Neuronal stem cell (in vitro differentiated cells): Measurements from ENCODE around the gene IGF1R.

ENCODE experiments used
- DNase-seq: peaks from one replicate; pipeline ENCODE4 v3.0.0-alpha.2; 2013; ENCODE audit warnings: low spot score
- H2AFZ ChIP-seq: one replicate; pipeline ENCODE4 v1.6.1; 2013; ENCODE audit warnings: mild to moderate bottlenecking, low read length, inconsistent platforms
- H2AK5ac ChIP-seq: 2 replicates; pipeline ENCODE4 v1.6.1; 2013; ENCODE audit warnings: low read depth, mild to moderate bottlenecking, inconsistent platforms, low read length, moderate library complexity, mixed read lengths
- H2BK120ac ChIP-seq: 2 replicates; pipeline ENCODE4 v1.6.1; 2013; ENCODE audit warnings: low read depth, mild to moderate bottlenecking, inconsistent platforms, low read length, moderate library complexity, mixed read lengths
- H2BK12ac ChIP-seq: one replicate; pipeline ENCODE4 v1.6.1; 2013; ENCODE audit warnings: low read length, inconsistent platforms
- H2BK15ac ChIP-seq: 2 replicates; pipeline ENCODE4 v1.6.1; 2013; ENCODE audit warnings: mild to moderate bottlenecking, low read length, inconsistent platforms, mixed read lengths
- H2BK5ac ChIP-seq: one replicate; pipeline ENCODE4 v1.6.1; 2013; ENCODE audit warnings: inconsistent platforms, mild to moderate bottlenecking, low read length, moderate library complexity
- H3K14ac ChIP-seq: one replicate; pipeline ENCODE4 v1.6.1; 2013; ENCODE audit warnings: low read length, inconsistent platforms
- H3K18ac ChIP-seq: 2 replicates; pipeline ENCODE4 v1.6.1; 2013; ENCODE audit warnings: low read length, inconsistent platforms
- H3K23ac ChIP-seq: 2 replicates; pipeline ENCODE4 v1.6.1; 2013; ENCODE audit warnings: low read depth, mild to moderate bottlenecking, mixed read lengths, low read length, inconsistent platforms; ENCODE audit not compliant: poor library complexity
- H3K27ac ChIP-seq: replicated peaks from 3 replicates; pipeline ENCODE4 v1.5.1; 2013; ENCODE audit warnings: low read length, inconsistent platforms
- H3K27me3 ChIP-seq, 3 experiments: 2 replicates each; pipeline ENCODE4 v1.6.1; 2013; ENCODE audit warnings: low read length in 3 of 3, mild to moderate bottlenecking in 2 of 3, inconsistent platforms in 1 of 3, low read depth in 1 of 3, mixed read lengths in 1 of 3, moderate library complexity in 1 of 3; ENCODE audit not compliant: control insufficient read depth in 3 of 3, insufficient read depth in 3 of 3
- H3K36me3 ChIP-seq, 2 donors: replicated peaks in 1 of 2; 2 replicates each; pipeline ENCODE4 v1.6.1; 2013; ENCODE audit warnings: low read length in 2 of 2; ENCODE audit not compliant: control insufficient read depth in 2 of 2, insufficient read depth in 2 of 2
- H3K4ac ChIP-seq: 2 replicates; pipeline ENCODE4 v1.6.1; 2013; ENCODE audit warnings: inconsistent platforms, mild to moderate bottlenecking, low read length, moderate library complexity
- H3K4me1 ChIP-seq, 2 donors: 1 replicate in 1 of 2; 2 replicates in 1 of 2; pipeline ENCODE4 v1.6.1; 2013; ENCODE audit warnings: low read length in 2 of 2, low read depth in 1 of 2; ENCODE audit not compliant: control insufficient read depth in 2 of 2, insufficient read depth in 1 of 2
- H3K4me2 ChIP-seq: one replicate; pipeline ENCODE4 v1.6.1; 2013; ENCODE audit warnings: mild to moderate bottlenecking, low read length, inconsistent platforms; ENCODE audit not compliant: insufficient read depth, poor library complexity, severe bottlenecking
- H3K4me3 ChIP-seq, 2 donors: 2 replicates each; pipeline ENCODE4 v1.5.1; 2013; ENCODE audit warnings: low read length in 2 of 2, mild to moderate bottlenecking in 2 of 2, inconsistent platforms in 1 of 2, moderate library complexity in 1 of 2
- H3K79me1 ChIP-seq: one replicate; pipeline ENCODE4 v1.6.1; 2013; ENCODE audit warnings: low read depth, mild to moderate bottlenecking, inconsistent platforms, low read length, moderate library complexity
- H3K9ac ChIP-seq: one replicate; pipeline ENCODE4 v1.6.1; 2013; ENCODE audit warnings: mild to moderate bottlenecking, low read depth, low read length, inconsistent platforms; ENCODE audit not compliant: poor library complexity
- H3K9me3 ChIP-seq, 2 donors: replicated peaks in 1 of 2; 2 replicates each; pipeline versions ENCODE3 to v1.6.1; 2013; ENCODE audit warnings: low read length in 2 of 2, mild to moderate bottlenecking in 2 of 2, inconsistent platforms in 1 of 2, low read depth in 1 of 2, mixed read lengths in 1 of 2, moderate library complexity in 1 of 2; ENCODE audit not compliant: control insufficient read depth in 2 of 2, insufficient read depth in 1 of 2
- H4K8ac ChIP-seq: one replicate; pipeline ENCODE4 v1.6.1; 2013; ENCODE audit warnings: low read depth, mild to moderate bottlenecking, inconsistent platforms, low read length, moderate library complexity
- H4K91ac ChIP-seq: one replicate; pipeline ENCODE4 v1.6.1; 2013; ENCODE audit warnings: low read length, low read depth, mild to moderate bottlenecking, inconsistent platforms; ENCODE audit not compliant: poor library complexity
- WGBS, 2 donors: extraction: QIAGEN DNeasy Blood & Tissue Kit; methylation state at CpG; one replicate each; pipeline ENCODE4 v1.1.7; 2013; ENCODE audit warnings: missing lambda C conversion rate in 2 of 2, mixed read lengths in 1 of 2; ENCODE audit not compliant: insufficient read length in 2 of 2, insufficient replicate concordance in 1 of 2; ENCODE audit errors: extremely low coverage in 2 of 2; 5-methylcytosine and 5-hydroxymethylcytosine counted together

The IGF1R gene

GRCh38 chr15:98650417-98651035 is 2.2 kb downstream of the IGF1R start:
- Histone ChIP-seq H3K27ac (no peak overlapping the region), H3K36me3 (no peaks in the 10 kb centered on the region)
- no CpG with 5 or more reads among the region's 51 CpGs for WGBS, 2 donors

DNA sequence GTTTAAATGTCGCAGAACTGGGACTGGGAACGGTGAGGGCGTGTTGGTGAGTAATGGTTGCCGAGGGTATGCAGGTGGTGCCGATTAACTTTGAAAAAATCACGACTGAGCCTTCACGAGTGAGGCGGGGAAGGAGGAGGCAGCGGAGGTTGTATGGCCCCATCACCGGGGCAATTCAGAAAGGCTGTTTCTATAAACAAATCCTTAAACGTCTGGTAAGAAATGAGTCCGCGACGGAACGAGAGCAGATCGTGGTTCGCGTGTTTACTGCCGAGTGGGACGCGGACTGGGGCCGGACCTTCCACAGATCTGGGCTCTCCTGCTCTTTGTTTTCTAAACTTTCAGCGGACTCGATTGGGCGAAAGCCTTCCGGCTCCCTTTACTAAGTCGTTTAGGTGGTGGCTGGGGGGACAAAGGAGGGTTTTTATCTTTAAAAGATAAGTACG is 2.7 kb downstream of the IGF1R start:
- H3K9me3 ChIP-seq: no peaks in the 10 kb centered on the region

More at GRCh38 chr15:98650417-98651035, 2.2 kb downstream of the IGF1R start:
- peaks cover 7 to 30% of the 10 kb centered on the region in 2 donors for H3K4me1 ChIP-seq
- no peaks in the 10 kb centered on the region for H3K9me3 ChIP-seq
- H2AFZ ChIP-seq: peak overlapping the region; percentile 65
- no peaks in the 10 kb centered on the region for H3K27me3 ChIP-seq
- peak overlapping the region; percentile 4 for H2BK12ac ChIP-seq
- peak overlapping the region; percentile 99 for H3K18ac ChIP-seq
- peak overlapping the region; percentile 37 for H3K4ac ChIP-seq
- peaks cover 12% of the 10 kb centered on the region for H3K79me1 ChIP-seq
- H3K4me3 ChIP-seq: peak overlapping the region; percentile 59 to 100
- H3K14ac ChIP-seq: peak overlapping the region; percentile 98
- no peak for DNase-seq
- H2BK120ac ChIP-seq: peak overlapping the region; percentile 54
- peak overlapping the region; percentile 42 for H2BK5ac ChIP-seq
- H3K4me2 ChIP-seq: peak overlapping the region; percentile 89
- H4K8ac ChIP-seq: no peak overlapping the region
- H2AK5ac ChIP-seq: peak overlapping the region; percentile 86
- H2BK15ac ChIP-seq: peak overlapping the region; percentile 49
- no peak overlapping the region for H4K91ac ChIP-seq
- H3K9ac ChIP-seq: peak overlapping the region; percentile 98
- peak overlapping the region; percentile 50 for H3K23ac ChIP-seq

GRCh38 chr15:98651581-98652220 is 3.4 kb downstream of the IGF1R start:
- DNase-seq: no peak
- no CpG with 5 or more reads among the region's 14 CpGs for WGBS, 2 donors
- H4K91ac ChIP-seq: no peak overlapping the region
- no peak overlapping the region for H2BK15ac ChIP-seq
- no peaks in the 10 kb centered on the region for H3K27me3 ChIP-seq
- no peak overlapping the region for H3K4ac ChIP-seq
- H3K14ac ChIP-seq: no peak overlapping the region
- no peak overlapping the region for H3K23ac ChIP-seq
- H2AFZ ChIP-seq: peak overlapping the region; percentile 65
- H3K27ac ChIP-seq: no peak overlapping the region
- H2BK5ac ChIP-seq: no peak overlapping the region
- no peak overlapping the region for H3K18ac ChIP-seq
- H2AK5ac ChIP-seq: no peak overlapping the region
- no peak overlapping the region for H3K9ac ChIP-seq
- peaks cover 15% of the 10 kb centered on the region for H3K79me1 ChIP-seq
- no peak overlapping the region for H2BK12ac ChIP-seq
- H3K36me3 ChIP-seq: peaks cover 0 to 4% of the 10 kb centered on the region in 2 donors
- H3K4me1 ChIP-seq: peaks cover 7 to 25% of the 10 kb centered on the region in 2 donors
- peak overlapping the region; percentile 59 to 100 for H3K4me3 ChIP-seq
- H4K8ac ChIP-seq: no peak overlapping the region
- H3K4me2 ChIP-seq: peak overlapping the region; percentile 89
- no peak overlapping the region for H2BK120ac ChIP-seq
- no peaks in the 10 kb centered on the region for H3K9me3 ChIP-seq

More for the DNA sequence above, 2.7 kb downstream of the IGF1R start:
- peak overlapping the region; percentile 88 for H3K9ac ChIP-seq
- no peaks in the 10 kb centered on the region for H3K27me3 ChIP-seq
- H3K4me3 ChIP-seq: peak overlapping the region; percentile 59 to 100
- no peak overlapping the region for H3K14ac ChIP-seq
- peak overlapping the region; percentile 88 for H3K18ac ChIP-seq
- peaks cover 13% of the 10 kb centered on the region for H3K79me1 ChIP-seq
- H2BK5ac ChIP-seq: peak overlapping the region; percentile 19
- H3K4me2 ChIP-seq: peak overlapping the region; percentile 89
- H3K4me1 ChIP-seq: peaks cover 7 to 25% of the 10 kb centered on the region in 2 donors
- DNase-seq: no peak
- WGBS, 2 donors: no CpG with 5 or more reads among the region's 28 CpGs
- peaks cover 0 to 3% of the 10 kb centered on the region in 2 donors for H3K36me3 ChIP-seq
- H4K8ac ChIP-seq: no peak overlapping the region
- H2AK5ac ChIP-seq: no peak overlapping the region
- no peak overlapping the region for H4K91ac ChIP-seq
- H2BK15ac ChIP-seq: no peak overlapping the region
- H3K23ac ChIP-seq: no peak overlapping the region
- H2BK12ac ChIP-seq: no peak overlapping the region
- no peak overlapping the region for H3K4ac ChIP-seq
- H2BK120ac ChIP-seq: peak overlapping the region; percentile 54
- no peak overlapping the region for H3K27ac ChIP-seq
- H2AFZ ChIP-seq: peak overlapping the region; percentile 65

- H4K8ac ChIP-seq: no peak overlapping the region
- H2BK5ac ChIP-seq: no peak overlapping the region
- H3K4me3 ChIP-seq: no peak overlapping the region
- H3K27me3 ChIP-seq: no peaks in the 10 kb centered on the region
- H3K27ac ChIP-seq: no peak overlapping the region
- peaks cover 7 to 35% of the 10 kb centered on the region in 2 donors for H3K4me1 ChIP-seq
- no peak overlapping the region for H2BK120ac ChIP-seq
- H3K18ac ChIP-seq: no peak overlapping the region
- H2BK15ac ChIP-seq: no peak overlapping the region
- H3K9me3 ChIP-seq: no peaks in the 10 kb centered on the region
- DNase-seq: no peak
- peaks cover 15% of the 10 kb centered on the region for H3K79me1 ChIP-seq
- no CpG with 5 or more reads among the region's 1 CpG for WGBS, 2 donors
- no peak overlapping the region for H3K23ac ChIP-seq
- H2AK5ac ChIP-seq: no peak overlapping the region
- peaks cover 0 to 4% of the 10 kb centered on the region in 2 donors for H3K36me3 ChIP-seq
- no peak overlapping the region for H4K91ac ChIP-seq
- no peak overlapping the region for H2BK12ac ChIP-seq
- no peak overlapping the region for H2AFZ ChIP-seq
- H3K14ac ChIP-seq: no peak overlapping the region
- no peak overlapping the region for H3K4ac ChIP-seq
- H3K4me2 ChIP-seq: no peak overlapping the region
- no peak overlapping the region for H3K9ac ChIP-seq
Observed at GRCh38 chr15:98653686-98654085, 5.3 kb downstream of the IGF1R start.
